ENCODE measurements around the gene STAG1.
"Not testable (repeated sequence)": the region's sequence is repeated elsewhere in the genome, so short reads cannot be mapped to it uniquely, and the experiment has no call there.

Gene STAG1

DNA sequence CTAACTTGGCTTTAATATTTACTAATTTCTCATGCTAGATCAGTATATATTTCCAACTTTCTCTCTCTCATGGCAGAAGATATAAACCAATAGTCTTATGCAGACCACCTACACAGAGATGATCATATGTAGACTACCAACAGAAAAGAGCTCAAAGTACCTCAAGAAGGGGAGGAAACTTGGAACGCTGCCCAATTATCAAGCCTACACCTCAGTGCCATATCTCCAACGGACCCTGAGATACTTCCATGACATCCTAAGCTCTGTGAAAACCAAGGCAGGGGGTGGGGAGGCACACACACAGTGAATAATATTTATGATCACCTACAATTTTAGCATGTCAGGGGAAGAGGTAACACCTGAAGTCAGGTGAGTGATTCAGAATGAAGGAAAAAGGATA, 100.6 kb downstream of the STAG1 start:
- H3K9ac ChIP-seq (ENCODE audit: low read length), result no peak overlapping the region
- H3K27ac ChIP-seq (ENCODE audit: low read length), result no peak overlapping the region
- peaks cover 16% of the 10 kb centered on the region for H3K4me1 ChIP-seq (ENCODE audit: low read length)
- TF ChIP-seq, protein P1, sequence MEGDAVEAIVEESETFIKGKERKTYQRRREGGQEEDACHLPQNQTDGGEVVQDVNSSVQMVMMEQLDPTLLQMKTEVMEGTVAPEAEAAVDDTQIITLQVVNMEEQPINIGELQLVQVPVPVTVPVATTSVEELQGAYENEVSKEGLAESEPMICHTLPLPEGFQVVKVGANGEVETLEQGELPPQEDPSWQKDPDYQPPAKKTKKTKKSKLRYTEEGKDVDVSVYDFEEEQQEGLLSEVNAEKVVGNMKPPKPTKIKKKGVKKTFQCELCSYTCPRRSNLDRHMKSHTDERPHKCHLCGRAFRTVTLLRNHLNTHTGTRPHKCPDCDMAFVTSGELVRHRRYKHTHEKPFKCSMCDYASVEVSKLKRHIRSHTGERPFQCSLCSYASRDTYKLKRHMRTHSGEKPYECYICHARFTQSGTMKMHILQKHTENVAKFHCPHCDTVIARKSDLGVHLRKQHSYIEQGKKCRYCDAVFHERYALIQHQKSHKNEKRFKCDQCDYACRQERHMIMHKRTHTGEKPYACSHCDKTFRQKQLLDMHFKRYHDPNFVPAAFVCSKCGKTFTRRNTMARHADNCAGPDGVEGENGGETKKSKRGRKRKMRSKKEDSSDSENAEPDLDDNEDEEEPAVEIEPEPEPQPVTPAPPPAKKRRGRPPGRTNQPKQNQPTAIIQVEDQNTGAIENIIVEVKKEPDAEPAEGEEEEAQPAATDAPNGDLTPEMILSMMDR (IDR thresholded peaks at IDR 0.05; ENCODE audit: low read depth, low read length), result no peak
- no peak for TF ChIP-seq EZH2phosphoT487 (IDR thresholded peaks at IDR 0.05; ENCODE audit: low read depth)
- peaks cover 11% of the 10 kb centered on the region for H4K20me1 ChIP-seq (ENCODE audit: insufficient read depth, low read length)
- no peak overlapping the region for H3K4me3 ChIP-seq (ENCODE audit: low read length)
- H3K27me3 ChIP-seq (ENCODE audit: low read depth, low read length), result no peaks in the 10 kb centered on the region
- peaks cover 13% of the 10 kb centered on the region for H3K9me3 ChIP-seq (ENCODE audit: insufficient read depth, low read length)
- H2AFZ ChIP-seq (ENCODE audit: low read depth, low read length), result no peak overlapping the region
- peaks cover 89% of the 10 kb centered on the region for H3K79me2 ChIP-seq (ENCODE audit: low read length)
- H3K36me3 ChIP-seq (replicated peaks; ENCODE audit: low read depth, low read length), result peaks cover 16% of the 10 kb centered on the region
- H3K4me2 ChIP-seq (ENCODE audit: low read length), result no peak overlapping the region

DNA sequence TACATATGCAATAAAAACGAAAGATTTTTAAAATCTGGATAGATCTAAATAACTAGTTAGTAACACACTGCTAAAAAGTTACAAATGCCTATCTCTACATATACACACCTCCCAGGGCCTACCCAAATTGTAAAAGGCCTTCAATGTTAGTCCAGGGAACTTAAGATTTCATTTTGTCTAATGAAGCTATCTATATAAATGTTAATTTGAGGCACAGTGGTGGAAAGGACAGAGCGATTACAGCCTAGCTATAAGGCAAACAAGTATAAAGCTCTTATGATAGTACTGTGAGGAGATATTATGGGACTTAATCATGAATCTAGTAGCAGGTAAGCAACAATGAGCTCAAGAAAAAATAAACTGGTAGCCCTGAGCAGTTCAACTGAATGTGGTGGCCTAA, 101.7 kb downstream of the STAG1 start:
- Histone ChIP-seq H4K20me1 (ENCODE audit: insufficient read depth, low read length) (peaks cover 14% of the 10 kb centered on the region), H3K9me3 (ENCODE audit: insufficient read depth, low read length) (peaks cover 13% of the 10 kb centered on the region), H3K9ac (ENCODE audit: low read length) (no peak overlapping the region), H3K4me2 (ENCODE audit: low read length) (no peak overlapping the region), H3K79me2 (ENCODE audit: low read length) (peaks cover 88% of the 10 kb centered on the region), H3K36me3 (replicated peaks; ENCODE audit: low read depth, low read length) (peaks cover 16% of the 10 kb centered on the region), H2AFZ (ENCODE audit: low read depth, low read length) (no peak overlapping the region), H3K27me3 (ENCODE audit: low read depth, low read length) (no peaks in the 10 kb centered on the region), H3K27ac (ENCODE audit: low read length) (no peak overlapping the region), H3K4me1 (ENCODE audit: low read length) (peaks cover 26% of the 10 kb centered on the region), H3K4me3 (ENCODE audit: low read length) (no peak overlapping the region)
- TF ChIP-seq, protein P1 (IDR thresholded peaks at IDR 0.05; ENCODE audit: low read depth, low read length), result no peak
- TF ChIP-seq EZH2phosphoT487 (IDR thresholded peaks at IDR 0.05; ENCODE audit: low read depth), result no peak

DNA sequence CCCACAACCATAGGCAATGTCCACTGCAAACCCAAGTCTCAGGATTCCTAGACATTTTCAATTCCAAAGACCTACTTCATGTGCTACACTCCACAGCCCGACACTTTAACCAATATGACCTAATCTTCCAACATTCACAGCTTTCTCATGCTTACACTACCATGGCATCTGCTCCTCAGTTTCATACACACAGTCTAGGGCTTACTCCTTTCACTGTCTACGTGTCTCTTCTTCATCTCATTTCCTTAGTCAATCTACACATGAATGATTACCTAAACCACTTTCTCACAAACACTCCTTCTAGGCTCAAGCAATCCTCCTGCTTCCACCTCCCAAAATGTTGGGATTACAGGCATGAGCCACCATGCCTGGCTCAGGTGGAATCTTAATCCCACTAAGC, 106.3 kb downstream of the STAG1 start:
- no peak for TF ChIP-seq EZH2phosphoT487 (IDR thresholded peaks at IDR 0.05; ENCODE audit: low read depth)
- Histone ChIP-seq H3K79me2 (ENCODE audit: low read length) (peaks cover 82% of the 10 kb centered on the region), H3K4me1 (ENCODE audit: low read length) (peaks cover 27% of the 10 kb centered on the region), H3K4me3 (ENCODE audit: low read length) (no peak overlapping the region), H3K9ac (ENCODE audit: low read length) (no peak overlapping the region), H3K4me2 (ENCODE audit: low read length) (peak overlapping the region; percentile 5), H3K27me3 (ENCODE audit: low read depth, low read length) (no peaks in the 10 kb centered on the region), H3K9me3 (ENCODE audit: insufficient read depth, low read length) (no peaks in the 10 kb centered on the region), H3K27ac (ENCODE audit: low read length) (no peak overlapping the region), H3K36me3 (replicated peaks; ENCODE audit: low read depth, low read length) (no peaks in the 10 kb centered on the region), H2AFZ (ENCODE audit: low read depth, low read length) (no peak overlapping the region), H4K20me1 (ENCODE audit: insufficient read depth, low read length) (peaks cover 14% of the 10 kb centered on the region)

DNA sequence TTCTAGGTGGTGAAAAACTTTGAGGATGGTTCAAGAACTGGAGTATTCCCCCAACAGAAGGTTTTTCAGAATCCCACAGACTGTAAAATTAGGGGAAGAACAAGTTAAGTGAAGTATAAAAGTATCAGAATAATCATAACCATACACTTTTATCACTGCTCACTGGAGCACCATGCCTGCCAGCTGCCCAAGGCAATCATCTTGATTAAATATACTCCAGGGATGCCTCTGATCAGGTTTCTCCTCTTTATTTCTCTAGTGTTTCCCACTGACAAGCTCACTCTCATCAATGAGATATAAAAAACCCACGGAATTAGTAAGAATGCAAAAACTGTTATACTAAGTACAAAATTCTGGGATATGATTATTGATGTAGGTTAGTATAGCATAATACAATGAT, 108.0 kb downstream of the STAG1 start:
- H2AFZ ChIP-seq (ENCODE audit: low read depth, low read length), result no peak overlapping the region
- peaks cover 78% of the 10 kb centered on the region for H3K79me2 ChIP-seq (ENCODE audit: low read length)
- no peaks in the 10 kb centered on the region for H3K9me3 ChIP-seq (ENCODE audit: insufficient read depth, low read length)
- H4K20me1 ChIP-seq (ENCODE audit: insufficient read depth, low read length), result peaks cover 14% of the 10 kb centered on the region
- TF ChIP-seq, protein P1 (IDR thresholded peaks at IDR 0.05; ENCODE audit: low read depth, low read length), result no peak
- no peak for TF ChIP-seq EZH2phosphoT487 (IDR thresholded peaks at IDR 0.05; ENCODE audit: low read depth)
- no peak overlapping the region for H3K4me3 ChIP-seq (ENCODE audit: low read length)
- H3K9ac ChIP-seq (ENCODE audit: low read length), result no peak overlapping the region
- peaks cover 27% of the 10 kb centered on the region for H3K4me1 ChIP-seq (ENCODE audit: low read length)
- H3K4me2 ChIP-seq (ENCODE audit: low read length), result no peak overlapping the region
- H3K27me3 ChIP-seq (ENCODE audit: low read depth, low read length), result no peaks in the 10 kb centered on the region
- H3K36me3 ChIP-seq (replicated peaks; ENCODE audit: low read depth, low read length), result no peaks in the 10 kb centered on the region
- H3K27ac ChIP-seq (ENCODE audit: low read length), result no peak overlapping the region

DNA sequence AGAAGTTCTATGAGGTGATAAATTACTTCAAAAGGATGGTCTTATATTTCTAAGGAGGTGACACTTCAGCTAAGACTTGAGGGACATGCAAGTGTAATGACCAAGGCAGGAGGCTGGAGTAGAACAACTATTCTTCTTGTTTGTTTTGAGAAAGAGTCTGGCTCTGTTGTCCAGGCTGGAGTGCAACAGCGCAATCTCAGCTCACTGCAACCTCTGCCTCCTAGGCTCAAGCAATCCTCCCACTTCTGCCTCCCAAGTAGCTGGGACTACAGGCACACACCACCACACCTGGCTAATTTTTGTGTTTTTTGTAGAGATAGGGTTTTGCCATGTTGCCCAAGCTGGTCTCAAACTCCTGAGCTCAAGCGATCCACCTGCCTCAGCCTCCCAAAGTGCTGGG, 108.8 kb downstream of the STAG1 start:
- not testable (repeated sequence) for H3K4me3 ChIP-seq (ENCODE audit: low read length); H3K9ac ChIP-seq (ENCODE audit: low read length); H3K9me3 ChIP-seq (ENCODE audit: insufficient read depth, low read length); H4K20me1 ChIP-seq (ENCODE audit: insufficient read depth, low read length); H3K27ac ChIP-seq (ENCODE audit: low read length); H3K36me3 ChIP-seq (replicated peaks; ENCODE audit: low read depth, low read length); H3K27me3 ChIP-seq (ENCODE audit: low read depth, low read length); H2AFZ ChIP-seq (ENCODE audit: low read depth, low read length); H3K4me2 ChIP-seq (ENCODE audit: low read length)
- peaks cover 20% of the 10 kb centered on the region for H3K4me1 ChIP-seq (ENCODE audit: low read length)
- H3K79me2 ChIP-seq (ENCODE audit: low read length), result peaks cover 75% of the 10 kb centered on the region

Data from OCI-LY3 (cell line).